SK-N-SH treated with all-trans-retinoic acid at 6 μM for 48 hours (cell line): Measurements from ENCODE around the gene CD19.

ENCODE experiments used
- ATAC-seq: fragments of 200-7000 bp; cut with Tn5 transposase; 3 replicates; pipeline ENCODE4 v1.9.1; 2020; ENCODE audit warnings: mild to moderate bottlenecking, moderate library complexity
- ARNTL ChIP-seq: fragments of 450-650 bp; formaldehyde crosslinking; IDR thresholded peaks from 2 replicates; pipeline ENCODE4 v1.5.0; 2020; ENCODE audit warnings: low read depth, mild to moderate bottlenecking, moderate library complexity, borderline replicate concordance
- CSDC2 ChIP-seq: fragments of 250-450 bp; sonication (Bioruptor Pico); IDR thresholded peaks from 2 replicates; pipeline ENCODE4 v1.5.0; 2020; ENCODE audit warnings: mild to moderate bottlenecking, moderate library complexity
- ESRRG ChIP-seq: fragments of 250-450 bp; sonication (Bioruptor Pico); IDR thresholded peaks from 2 replicates; pipeline ENCODE4 v1.6.1; 2021; ENCODE audit warnings: mild to moderate bottlenecking
- ISL1 ChIP-seq: fragments of 250-450 bp; sonication (Bioruptor Pico); IDR thresholded peaks from 2 replicates; pipeline ENCODE4 v2.1.2; 2022; ENCODE audit warnings: mild to moderate bottlenecking, moderate library complexity
- SNAI2 ChIP-seq: fragments of 250-450 bp; sonication (Bioruptor Pico); IDR thresholded peaks from 2 replicates; pipeline ENCODE4 v1.5.0; 2020; ENCODE audit warnings: mild to moderate bottlenecking, moderate library complexity
- TCF4 ChIP-seq: fragments of 250-450 bp; sonication (Bioruptor Pico); IDR thresholded peaks from 2 replicates; pipeline ENCODE4 v1.8.0; 2021; ENCODE audit warnings: mild to moderate bottlenecking, moderate library complexity, borderline replicate concordance
- TOX ChIP-seq: fragments of 250-450 bp; sonication (Bioruptor Pico); IDR thresholded peaks from 2 replicates; pipeline ENCODE4 v1.8.0; 2021; ENCODE audit warnings: mild to moderate bottlenecking, moderate library complexity, borderline replicate concordance
- ZC3H10 ChIP-seq: fragments of 250-450 bp; sonication (Bioruptor Pico); IDR thresholded peaks from 2 replicates; pipeline ENCODE4 v1.5.1; 2021; ENCODE audit warnings: mild to moderate bottlenecking, moderate library complexity
- ZFP3 ChIP-seq: fragments of 250-450 bp; sonication (Bioruptor Pico); IDR thresholded peaks from 2 replicates; pipeline ENCODE4 v1.5.0; 2020; ENCODE audit warnings: mild to moderate bottlenecking, moderate library complexity
- ZFP30 ChIP-seq: fragments of 450-650 bp; formaldehyde crosslinking; IDR thresholded peaks from 2 replicates; pipeline ENCODE4 v1.5.0; 2022; ENCODE audit warnings: mild to moderate bottlenecking, moderate library complexity
- ZNF70 ChIP-seq: fragments of 450-650 bp; formaldehyde crosslinking; IDR thresholded peaks from 2 replicates; pipeline ENCODE4 v1.5.0; 2020; ENCODE audit warnings: mild to moderate bottlenecking, moderate library complexity
- ZNF8 ChIP-seq: fragments of 450-650 bp; formaldehyde crosslinking; IDR thresholded peaks from 2 replicates; pipeline ENCODE4 v1.5.0; 2020; ENCODE audit warnings: mild to moderate bottlenecking, moderate library complexity
- TF ChIP-seq, protein P1 (sequence below): fragments of 250-450 bp; sonication (Bioruptor Pico); IDR thresholded peaks from 2 replicates; pipeline ENCODE4 v1.5.0; 2020; ENCODE audit warnings: mild to moderate bottlenecking, moderate library complexity
- TF ChIP-seq, protein P2 (sequence below): fragments of 250-450 bp; sonication (Bioruptor Pico); IDR thresholded peaks from 2 replicates; pipeline ENCODE4 v1.5.1; 2021; ENCODE audit warnings: mild to moderate bottlenecking, moderate library complexity
- TF ChIP-seq, protein P3 (sequence below): fragments of 250-450 bp; sonication (Bioruptor Pico); IDR thresholded peaks from 2 replicates; pipeline ENCODE4 v1.5.1; 2020; ENCODE audit warnings: low read depth, mild to moderate bottlenecking, moderate library complexity
- TF ChIP-seq, protein P4 (sequence below): fragments of 250-450 bp; sonication (Bioruptor Pico); IDR thresholded peaks from 2 replicates; pipeline ENCODE4 v1.8.0; 2020; ENCODE audit warnings: mild to moderate bottlenecking, moderate library complexity, borderline replicate concordance

The CD19 gene

DNA sequence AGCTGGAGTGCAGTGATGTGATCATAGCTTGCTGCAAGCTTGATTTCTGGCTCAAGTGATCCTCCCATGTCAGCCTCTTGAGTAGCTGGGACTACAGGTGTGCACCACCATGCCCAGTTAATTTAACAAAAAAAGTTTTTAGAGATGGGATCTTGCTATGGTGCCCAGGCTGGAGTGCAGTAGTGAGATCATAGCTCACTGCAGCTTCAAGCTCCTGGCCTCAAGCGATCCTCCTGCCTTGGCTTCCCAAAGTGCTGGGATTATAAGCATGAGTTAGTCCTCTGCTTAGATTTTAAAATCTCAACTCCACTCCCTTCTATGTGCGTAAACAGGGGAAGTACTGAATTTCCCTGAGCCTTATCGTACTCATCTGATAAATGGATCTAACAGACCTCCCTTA is 13.1 kb upstream of the CD19 start:
- no peak for TF ChIP-seq ZFP30 (CRISPR knock-in tag)
- TF ChIP-seq, protein P1, sequence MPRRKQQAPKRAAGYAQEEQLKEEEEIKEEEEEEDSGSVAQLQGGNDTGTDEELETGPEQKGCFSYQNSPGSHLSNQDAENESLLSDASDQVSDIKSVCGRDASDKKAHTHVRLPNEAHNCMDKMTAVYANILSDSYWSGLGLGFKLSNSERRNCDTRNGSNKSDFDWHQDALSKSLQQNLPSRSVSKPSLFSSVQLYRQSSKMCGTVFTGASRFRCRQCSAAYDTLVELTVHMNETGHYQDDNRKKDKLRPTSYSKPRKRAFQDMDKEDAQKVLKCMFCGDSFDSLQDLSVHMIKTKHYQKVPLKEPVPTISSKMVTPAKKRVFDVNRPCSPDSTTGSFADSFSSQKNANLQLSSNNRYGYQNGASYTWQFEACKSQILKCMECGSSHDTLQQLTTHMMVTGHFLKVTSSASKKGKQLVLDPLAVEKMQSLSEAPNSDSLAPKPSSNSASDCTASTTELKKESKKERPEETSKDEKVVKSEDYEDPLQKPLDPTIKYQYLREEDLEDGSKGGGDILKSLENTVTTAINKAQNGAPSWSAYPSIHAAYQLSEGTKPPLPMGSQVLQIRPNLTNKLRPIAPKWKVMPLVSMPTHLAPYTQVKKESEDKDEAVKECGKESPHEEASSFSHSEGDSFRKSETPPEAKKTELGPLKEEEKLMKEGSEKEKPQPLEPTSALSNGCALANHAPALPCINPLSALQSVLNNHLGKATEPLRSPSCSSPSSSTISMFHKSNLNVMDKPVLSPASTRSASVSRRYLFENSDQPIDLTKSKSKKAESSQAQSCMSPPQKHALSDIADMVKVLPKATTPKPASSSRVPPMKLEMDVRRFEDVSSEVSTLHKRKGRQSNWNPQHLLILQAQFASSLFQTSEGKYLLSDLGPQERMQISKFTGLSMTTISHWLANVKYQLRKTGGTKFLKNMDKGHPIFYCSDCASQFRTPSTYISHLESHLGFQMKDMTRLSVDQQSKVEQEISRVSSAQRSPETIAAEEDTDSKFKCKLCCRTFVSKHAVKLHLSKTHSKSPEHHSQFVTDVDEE (CRISPR knock-in tag), result no peak
- TF ChIP-seq, protein P2, sequence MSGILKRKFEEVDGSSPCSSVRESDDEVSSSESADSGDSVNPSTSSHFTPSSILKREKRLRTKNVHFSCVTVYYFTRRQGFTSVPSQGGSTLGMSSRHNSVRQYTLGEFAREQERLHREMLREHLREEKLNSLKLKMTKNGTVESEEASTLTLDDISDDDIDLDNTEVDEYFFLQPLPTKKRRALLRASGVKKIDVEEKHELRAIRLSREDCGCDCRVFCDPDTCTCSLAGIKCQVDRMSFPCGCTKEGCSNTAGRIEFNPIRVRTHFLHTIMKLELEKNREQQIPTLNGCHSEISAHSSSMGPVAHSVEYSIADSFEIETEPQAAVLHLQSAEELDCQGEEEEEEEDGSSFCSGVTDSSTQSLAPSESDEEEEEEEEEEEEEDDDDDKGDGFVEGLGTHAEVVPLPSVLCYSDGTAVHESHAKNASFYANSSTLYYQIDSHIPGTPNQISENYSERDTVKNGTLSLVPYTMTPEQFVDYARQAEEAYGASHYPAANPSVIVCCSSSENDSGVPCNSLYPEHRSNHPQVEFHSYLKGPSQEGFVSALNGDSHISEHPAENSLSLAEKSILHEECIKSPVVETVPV (CRISPR knock-in tag), result no peak
- no peak for TF ChIP-seq ZNF8
- TF ChIP-seq TOX (CRISPR knock-in tag), result no peak
- no peak for ATAC-seq

DNA sequence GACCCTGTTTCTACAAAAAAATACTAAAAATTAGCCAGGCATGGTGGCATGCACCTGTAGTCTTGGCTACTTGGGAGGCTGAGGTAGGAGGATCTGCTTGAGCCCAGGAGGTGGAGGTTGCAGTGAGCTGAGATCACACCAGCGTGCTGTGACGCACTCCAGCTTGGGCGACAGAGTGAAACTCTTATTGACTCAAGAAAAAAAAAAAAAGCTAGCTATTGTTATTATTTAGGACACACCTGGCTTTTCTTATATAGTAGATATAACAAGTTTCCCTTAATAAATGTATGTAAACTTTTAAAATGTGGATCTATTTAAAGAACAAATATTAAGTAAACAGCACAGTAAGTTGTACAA is 8.6 kb upstream of the CD19 start:
- no peak for ATAC-seq
- TF ChIP-seq, protein P2 (CRISPR knock-in tag), result no peak
- TF ChIP-seq SNAI2 (CRISPR knock-in tag) (no peak), ZNF8 (no peak), CSDC2 (no peak), ZNF70 (CRISPR knock-in tag) (no peak), ESRRG (CRISPR knock-in tag) (no peak), ZFP3 (CRISPR knock-in tag) (no peak)
- TF ChIP-seq, protein P1 (CRISPR knock-in tag), result no peak
- TF ChIP-seq, protein P3, sequence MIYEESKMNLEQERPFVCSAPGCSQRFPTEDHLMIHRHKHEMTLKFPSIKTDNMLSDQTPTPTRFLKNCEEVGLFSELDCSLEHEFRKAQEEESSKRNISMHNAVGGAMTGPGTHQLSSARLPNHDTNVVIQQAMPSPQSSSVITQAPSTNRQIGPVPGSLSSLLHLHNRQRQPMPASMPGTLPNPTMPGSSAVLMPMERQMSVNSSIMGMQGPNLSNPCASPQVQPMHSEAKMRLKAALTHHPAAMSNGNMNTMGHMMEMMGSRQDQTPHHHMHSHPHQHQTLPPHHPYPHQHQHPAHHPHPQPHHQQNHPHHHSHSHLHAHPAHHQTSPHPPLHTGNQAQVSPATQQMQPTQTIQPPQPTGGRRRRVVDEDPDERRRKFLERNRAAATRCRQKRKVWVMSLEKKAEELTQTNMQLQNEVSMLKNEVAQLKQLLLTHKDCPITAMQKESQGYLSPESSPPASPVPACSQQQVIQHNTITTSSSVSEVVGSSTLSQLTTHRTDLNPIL (CRISPR knock-in tag), result no peak

DNA sequence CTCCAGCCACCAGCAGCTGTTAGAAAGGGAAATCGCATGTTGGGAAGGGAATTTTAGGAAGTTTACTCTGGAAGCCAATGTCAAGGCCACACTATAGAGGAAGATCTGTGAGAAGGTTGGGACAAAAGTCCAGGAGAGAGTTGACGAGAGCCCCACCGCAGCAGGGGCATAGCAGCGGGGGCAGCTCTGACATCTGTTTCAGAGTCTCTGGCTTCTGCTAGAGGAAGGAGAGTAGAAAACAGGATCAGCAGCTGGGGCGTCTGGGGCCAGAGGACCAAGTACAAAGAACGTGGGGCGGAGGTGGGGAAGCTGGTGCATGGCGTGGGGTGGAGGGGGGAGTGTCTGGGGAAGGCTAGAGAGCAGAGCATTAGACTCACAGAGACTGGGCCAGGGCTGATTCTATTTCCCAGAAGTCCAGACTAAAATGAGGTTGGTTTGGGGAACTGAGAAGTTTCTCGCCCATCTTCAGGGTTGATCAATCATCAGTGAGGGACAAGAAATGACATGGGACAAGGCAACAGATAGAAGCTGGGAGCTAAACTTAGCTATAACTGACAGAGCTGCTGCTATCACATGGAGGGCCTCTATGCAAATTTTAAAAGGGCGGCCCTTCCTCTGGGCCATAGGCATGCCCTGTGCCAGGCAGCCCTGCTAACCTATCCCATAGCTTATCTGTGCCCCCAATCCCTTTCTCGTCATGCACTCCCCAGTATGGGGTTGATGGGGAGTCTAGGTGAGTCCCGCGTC is 7.9 kb upstream of the CD19 start:
- ATAC-seq, result no peak
- TF ChIP-seq ARNTL (CRISPR knock-in tag) (no peak), CSDC2 (no peak), ISL1 (no peak), SNAI2 (CRISPR knock-in tag) (no peak), ZNF8 (no peak), ZC3H10 (CRISPR knock-in tag) (no peak), TCF4 (CRISPR knock-in tag) (no peak), ZNF70 (CRISPR knock-in tag) (no peak)
- TF ChIP-seq, protein P1 (CRISPR knock-in tag), result no peak
- TF ChIP-seq, protein P2 (CRISPR knock-in tag), result no peak
- TF ChIP-seq, protein P4, sequence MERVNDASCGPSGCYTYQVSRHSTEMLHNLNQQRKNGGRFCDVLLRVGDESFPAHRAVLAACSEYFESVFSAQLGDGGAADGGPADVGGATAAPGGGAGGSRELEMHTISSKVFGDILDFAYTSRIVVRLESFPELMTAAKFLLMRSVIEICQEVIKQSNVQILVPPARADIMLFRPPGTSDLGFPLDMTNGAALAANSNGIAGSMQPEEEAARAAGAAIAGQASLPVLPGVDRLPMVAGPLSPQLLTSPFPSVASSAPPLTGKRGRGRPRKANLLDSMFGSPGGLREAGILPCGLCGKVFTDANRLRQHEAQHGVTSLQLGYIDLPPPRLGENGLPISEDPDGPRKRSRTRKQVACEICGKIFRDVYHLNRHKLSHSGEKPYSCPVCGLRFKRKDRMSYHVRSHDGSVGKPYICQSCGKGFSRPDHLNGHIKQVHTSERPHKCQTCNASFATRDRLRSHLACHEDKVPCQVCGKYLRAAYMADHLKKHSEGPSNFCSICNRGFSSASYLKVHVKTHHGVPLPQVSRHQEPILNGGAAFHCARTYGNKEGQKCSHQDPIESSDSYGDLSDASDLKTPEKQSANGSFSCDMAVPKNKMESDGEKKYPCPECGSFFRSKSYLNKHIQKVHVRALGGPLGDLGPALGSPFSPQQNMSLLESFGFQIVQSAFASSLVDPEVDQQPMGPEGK (CRISPR knock-in tag), result no peak
